ENCODE measurements around the gene VPS37B. TPM values are rescaled to one million over a fixed set of nuclear protein-coding genes. Genes with fewer than 3 reads are reported as not detected.

Gene VPS37B
- total RNA-seq, 4 donors from 2014 or later: 49.5 to 92.8 (median 58.4) TPM

DNA sequence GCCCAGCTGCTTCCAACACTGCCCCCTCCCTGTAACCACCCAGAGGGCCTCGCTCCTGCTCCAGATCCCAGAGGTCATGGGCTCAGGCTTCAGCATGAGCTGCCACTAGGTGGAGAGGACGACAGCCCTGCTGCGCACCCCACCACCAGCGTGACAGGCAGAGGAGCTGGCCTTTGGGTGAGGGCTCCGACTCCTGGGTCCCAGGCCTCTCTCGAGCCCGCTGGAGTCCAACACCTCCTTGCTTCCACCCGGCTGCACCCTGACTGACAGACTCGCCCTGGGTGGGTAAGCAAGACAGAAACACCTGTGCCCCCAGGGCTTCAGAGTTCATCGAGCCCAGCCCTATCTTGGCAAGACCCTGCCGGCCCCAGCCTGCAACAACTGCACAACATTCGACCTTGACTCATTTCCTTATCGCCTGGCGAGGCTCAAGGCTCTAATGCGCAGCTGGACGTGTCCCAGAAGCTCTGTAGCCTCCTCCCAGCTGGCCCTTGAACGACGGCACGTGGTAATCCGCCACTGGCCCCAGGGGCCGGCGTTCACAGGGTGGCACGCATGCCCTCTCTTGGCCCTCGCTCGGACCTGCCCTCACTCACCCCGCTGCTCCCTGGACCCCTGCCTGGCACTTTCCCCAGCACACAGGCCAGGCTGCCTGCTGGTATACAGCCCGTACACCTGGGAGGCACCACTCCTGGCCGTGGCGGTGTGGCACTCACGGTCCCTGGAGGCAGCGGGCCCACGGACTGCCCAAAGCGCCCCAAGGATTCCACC is 28.0 kb downstream of the VPS37B start:
- Histone ChIP-seq H3K27me3 (no peaks in the 10 kb centered on the region), H3K36me3 (peaks cover 0 to 61% (median 0%) of the 10 kb centered on the region in 3 donors), H3K4me1 (peaks cover 13 to 70% (median 32%) of the 10 kb centered on the region in 4 donors), H3K27ac (peak overlapping the region; percentile 26 to 88 (median 72)), H3K4me3 (no peak overlapping the region), H3K9me3 (no peaks in the 10 kb centered on the region)
- TF ChIP-seq, protein P1, sequence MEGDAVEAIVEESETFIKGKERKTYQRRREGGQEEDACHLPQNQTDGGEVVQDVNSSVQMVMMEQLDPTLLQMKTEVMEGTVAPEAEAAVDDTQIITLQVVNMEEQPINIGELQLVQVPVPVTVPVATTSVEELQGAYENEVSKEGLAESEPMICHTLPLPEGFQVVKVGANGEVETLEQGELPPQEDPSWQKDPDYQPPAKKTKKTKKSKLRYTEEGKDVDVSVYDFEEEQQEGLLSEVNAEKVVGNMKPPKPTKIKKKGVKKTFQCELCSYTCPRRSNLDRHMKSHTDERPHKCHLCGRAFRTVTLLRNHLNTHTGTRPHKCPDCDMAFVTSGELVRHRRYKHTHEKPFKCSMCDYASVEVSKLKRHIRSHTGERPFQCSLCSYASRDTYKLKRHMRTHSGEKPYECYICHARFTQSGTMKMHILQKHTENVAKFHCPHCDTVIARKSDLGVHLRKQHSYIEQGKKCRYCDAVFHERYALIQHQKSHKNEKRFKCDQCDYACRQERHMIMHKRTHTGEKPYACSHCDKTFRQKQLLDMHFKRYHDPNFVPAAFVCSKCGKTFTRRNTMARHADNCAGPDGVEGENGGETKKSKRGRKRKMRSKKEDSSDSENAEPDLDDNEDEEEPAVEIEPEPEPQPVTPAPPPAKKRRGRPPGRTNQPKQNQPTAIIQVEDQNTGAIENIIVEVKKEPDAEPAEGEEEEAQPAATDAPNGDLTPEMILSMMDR (IDR thresholded peaks at IDR 0.05): peak in 3 of 6 experiments; percentile 52 to 61 (median 56)
- TF ChIP-seq POLR2A (IDR thresholded peaks at IDR 0.05): peak in 1 of 2 donors; percentile 9
- peak in 2 of 3 donors; percentile 84 to 88 for DNase-seq

DNA sequence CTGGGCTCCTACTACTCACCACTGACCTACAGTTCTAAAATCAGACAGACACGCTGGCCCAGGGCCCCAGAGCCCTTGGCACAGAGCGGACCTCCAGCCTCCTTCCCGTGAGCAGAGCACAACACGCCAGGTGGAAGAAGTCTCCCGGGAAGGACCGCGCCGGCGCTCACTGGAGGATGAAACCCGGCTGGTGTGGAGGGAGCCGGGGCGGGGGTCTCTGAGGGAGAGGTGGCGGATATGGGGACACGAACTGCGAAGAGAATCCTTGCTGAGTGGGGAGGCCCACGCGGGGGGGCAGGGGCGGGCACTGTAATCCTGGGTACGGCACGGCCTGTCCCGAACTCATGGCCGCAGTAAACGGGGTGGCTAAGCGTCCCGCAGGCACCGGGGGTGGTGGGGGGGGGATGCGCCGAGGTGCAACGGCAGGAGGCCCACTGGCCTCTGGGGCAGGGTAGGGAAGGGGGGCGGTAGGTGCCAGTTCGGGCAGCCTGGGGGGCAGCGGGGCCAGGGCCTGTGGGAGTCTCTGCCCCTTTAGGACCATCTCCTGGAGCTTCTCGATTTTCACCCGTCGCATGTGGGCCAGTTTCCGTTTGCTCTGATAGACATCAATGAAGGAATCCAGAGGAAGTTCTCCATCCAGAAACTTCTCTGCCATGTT is 28.8 kb downstream of the VPS37B start:
- no peaks in the 10 kb centered on the region for H3K27me3 ChIP-seq
- no peak for TF ChIP-seq POLR2A (IDR thresholded peaks at IDR 0.05)
- TF ChIP-seq, protein P1 (IDR thresholded peaks at IDR 0.05): no peak
- H3K36me3 ChIP-seq: peaks cover 0 to 61% (median 0%) of the 10 kb centered on the region in 3 donors
- peak in 1 of 3 donors; percentile 51 for DNase-seq
- H3K4me3 ChIP-seq: no peak overlapping the region
- no peaks in the 10 kb centered on the region for H3K9me3 ChIP-seq
- H3K27ac ChIP-seq: peak overlapping the region in 3 of 4 donors; percentile 64 to 88 (median 81)
- H3K4me1 ChIP-seq: peaks cover 13 to 66% (median 26%) of the 10 kb centered on the region in 4 donors

DNA sequence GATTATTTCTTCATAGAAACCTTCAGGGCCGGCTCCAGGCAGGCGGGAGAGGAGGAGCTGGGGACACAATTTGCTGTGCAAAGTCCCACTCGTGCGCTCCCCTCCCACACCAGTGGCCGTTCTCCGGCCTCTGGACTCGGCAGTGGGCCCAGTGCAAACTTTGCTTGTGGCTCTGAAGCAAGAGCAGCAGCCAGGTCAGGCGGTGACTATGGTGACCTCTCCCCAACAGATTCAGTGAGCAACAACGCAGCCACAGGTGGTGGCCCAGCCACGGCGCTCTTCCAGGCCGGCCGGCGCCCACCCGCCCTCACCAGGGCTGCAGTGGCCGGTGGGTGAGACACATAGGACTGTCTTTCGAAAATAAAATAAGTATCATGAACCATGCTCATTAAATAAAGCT is 29.5 kb downstream of the VPS37B start:
- Histone ChIP-seq H3K27me3 (no peaks in the 10 kb centered on the region), H3K4me1 (peaks cover 11 to 68% (median 22%) of the 10 kb centered on the region in 4 donors), H3K27ac (peak overlapping the region in 2 of 4 donors; percentile 11 to 88), H3K36me3 (peaks cover 0 to 64% (median 0%) of the 10 kb centered on the region in 3 donors), H3K9me3 (no peaks in the 10 kb centered on the region), H3K4me3 (no peak overlapping the region)
- TF ChIP-seq, protein P1 (IDR thresholded peaks at IDR 0.05): no peak
- DNase-seq: peak in 1 of 3 donors; percentile 50

DNA sequence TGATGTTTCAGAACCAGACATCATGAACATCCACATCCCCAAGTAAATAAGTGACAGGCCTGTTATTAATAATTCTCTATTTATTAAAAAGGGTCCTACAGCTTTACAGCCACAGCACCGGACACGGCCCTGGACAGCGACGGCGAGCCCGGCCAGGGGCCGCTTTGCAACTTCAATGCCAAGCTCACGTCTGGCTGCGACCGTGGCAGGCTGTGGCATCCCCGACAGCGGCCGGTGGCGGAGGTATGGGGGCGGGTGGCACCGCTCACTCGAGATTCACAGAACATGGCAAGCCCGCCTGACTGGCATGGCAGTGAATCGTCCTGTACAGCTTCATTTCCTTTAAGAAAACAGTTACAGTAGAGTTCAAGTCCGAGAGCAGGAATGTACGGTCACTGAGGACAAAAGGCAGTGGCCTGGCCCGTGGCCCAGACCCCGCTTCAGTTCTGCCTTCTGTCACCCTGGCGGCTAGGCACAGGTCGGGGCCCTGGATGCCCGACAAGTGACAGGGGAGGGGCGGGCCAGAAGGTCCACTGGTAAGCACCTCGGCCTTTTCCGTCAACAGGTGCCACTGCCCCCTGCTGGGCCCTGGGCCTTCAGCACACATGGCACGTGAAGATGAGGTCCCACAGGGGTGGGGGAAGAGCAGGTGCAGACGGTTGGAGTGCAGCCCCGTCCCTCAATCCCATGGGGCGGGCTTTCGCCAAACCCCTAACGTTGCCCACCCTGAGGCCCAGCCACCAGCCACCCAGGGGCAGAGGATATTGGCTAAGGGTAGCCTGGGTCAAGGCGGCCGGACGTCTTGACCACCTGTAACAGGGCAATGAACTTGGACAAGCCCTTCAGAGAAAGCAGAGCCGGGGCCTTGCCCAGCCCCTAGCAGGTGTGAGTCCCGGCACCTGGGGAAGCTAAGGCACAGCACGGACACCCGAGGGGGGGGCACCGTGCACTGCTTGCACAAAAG is 30.4 kb downstream of the VPS37B start:
- DNase-seq: peak in 1 of 3 donors; percentile 70
- TF ChIP-seq POLR2A (IDR thresholded peaks at IDR 0.05): no peak
- TF ChIP-seq, protein P1 (IDR thresholded peaks at IDR 0.05): peak in 3 of 6 experiments; percentile 37 to 56 (median 46)
- H3K27me3 ChIP-seq: no peaks in the 10 kb centered on the region
- H3K4me3 ChIP-seq: no peak overlapping the region
- peak overlapping the region in 2 of 4 donors; percentile 11 to 42 for H3K27ac ChIP-seq
- H3K9me3 ChIP-seq: no peaks in the 10 kb centered on the region
- peaks cover 0 to 70% (median 0%) of the 10 kb centered on the region in 3 donors for H3K36me3 ChIP-seq
- H3K4me1 ChIP-seq: peaks cover 5 to 68% (median 15%) of the 10 kb centered on the region in 4 donors

DNA sequence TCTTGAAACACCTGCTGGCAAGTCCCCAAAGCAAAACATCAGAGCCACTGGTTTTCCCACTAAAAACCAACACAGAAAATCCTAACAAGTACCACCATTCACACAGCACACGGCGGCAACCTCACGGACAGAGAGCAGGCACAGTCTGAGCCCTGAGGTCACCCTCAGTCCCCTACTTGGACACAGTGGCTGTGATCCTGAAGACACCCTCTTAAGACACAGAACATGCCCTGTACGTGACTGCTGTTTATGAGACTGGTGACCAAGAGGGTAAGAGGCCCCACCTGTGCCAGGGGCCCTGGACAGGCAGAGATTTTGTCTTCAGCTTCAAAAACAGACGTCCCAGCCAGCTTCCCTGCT is 31.1 kb downstream of the VPS37B start:
- Histone ChIP-seq H3K4me3 (no peak overlapping the region), H3K27me3 (no peaks in the 10 kb centered on the region), H3K9me3 (no peaks in the 10 kb centered on the region), H3K27ac (no peak overlapping the region), H3K36me3 (peaks cover 0 to 66% (median 0%) of the 10 kb centered on the region in 3 donors), H3K4me1 (peaks cover 0 to 66% (median 13%) of the 10 kb centered on the region in 4 donors)
- peak in 1 of 3 donors; percentile 34 for DNase-seq
- TF ChIP-seq POLR2A (IDR thresholded peaks at IDR 0.05): no peak
- TF ChIP-seq, protein P1 (IDR thresholded peaks at IDR 0.05): no peak
